CD8-positive, alpha-beta memory T cell (primary cell): ENCODE data around the gene SLC39A11. TPM values are rescaled to one million over a fixed set of nuclear protein-coding genes. Genes with fewer than 3 reads are reported as not detected.

Experiments used
- CTCF ChIA-PET: fragments of 350-600 bp; sonication (Branson Sonifier 250); formaldehyde crosslinking; loops from one replicate; lab custom pipeline; 2021; ENCODE audit warnings: antibody characterized with exemption; lab: Charles Lee
- POLR2A ChIA-PET: fragments of 350-600 bp; sonication (Branson Sonifier 250); formaldehyde crosslinking; loops from one replicate; lab custom pipeline; 2021; ENCODE audit warnings: antibody characterized with exemption; lab: Charles Lee
- DNase-seq, 5 donors: peaks; one replicate each; pipeline versions ENCODE4 v3.0.0 to v3.0.0-alpha.2; 2020 to 2022; ENCODE audit warnings: mixed read lengths in 1 of 5
- H3K27ac ChIP-seq: one replicate; pipeline ENCODE4 v1.7.0; 2013; ENCODE audit warnings: low read depth, mild to moderate bottlenecking, low read length, moderate library complexity
- H3K27me3 ChIP-seq: 2 replicates; pipeline ENCODE4 v1.7.0; 2013; ENCODE audit warnings: low read length, mild to moderate bottlenecking; ENCODE audit not compliant: insufficient read depth, poor library complexity, severe bottlenecking
- H3K36me3 ChIP-seq: 2 replicates; pipeline ENCODE4 v1.7.0; 2013; ENCODE audit warnings: mild to moderate bottlenecking, low read length, moderate library complexity; ENCODE audit not compliant: insufficient read depth
- H3K4me1 ChIP-seq: 2 replicates; pipeline ENCODE4 v1.7.0; 2013; ENCODE audit warnings: mild to moderate bottlenecking, low read length, moderate library complexity; ENCODE audit not compliant: insufficient read depth
- H3K4me3 ChIP-seq: 2 replicates; pipeline ENCODE4 v1.7.0; 2013; ENCODE audit warnings: mild to moderate bottlenecking, low read length
- H3K9me3 ChIP-seq: 2 replicates; pipeline ENCODE4 v1.7.0; 2013; ENCODE audit warnings: mild to moderate bottlenecking, low read length
- H3K27ac Mint-ChIP-seq, 8 donors: one replicate each; pipeline ENCODE4 v1.8.0; 2020 to 2021; ENCODE audit warnings: mixed read lengths in 8 of 8, mild to moderate bottlenecking in 6 of 8, inconsistent platforms in 3 of 8, moderate library complexity in 3 of 8
- H3K27me3 Mint-ChIP-seq, 2 donors: one replicate each; pipeline ENCODE4 v1.8.0; 2020 to 2021; ENCODE audit warnings: mixed read lengths in 2 of 2, mild to moderate bottlenecking in 1 of 2, moderate library complexity in 1 of 2
- H3K36me3 Mint-ChIP-seq, 3 donors: one replicate each; pipeline ENCODE4 v1.8.0; 2020 to 2021; ENCODE audit warnings: mixed read lengths in 3 of 3, inconsistent platforms in 1 of 3, mild to moderate bottlenecking in 1 of 3
- H3K4me1 Mint-ChIP-seq, 3 donors: one replicate each; pipeline ENCODE4 v1.8.0; 2020 to 2021; ENCODE audit warnings: mixed read lengths in 3 of 3, inconsistent platforms in 1 of 3, mild to moderate bottlenecking in 1 of 3
- H3K4me3 Mint-ChIP-seq, 7 donors: one replicate each; pipeline ENCODE4 v1.8.0; 2020 to 2021; ENCODE audit warnings: mixed read lengths in 7 of 7, mild to moderate bottlenecking in 6 of 7, moderate library complexity in 4 of 7, inconsistent platforms in 2 of 7
- H3K9me3 Mint-ChIP-seq, 5 donors: one replicate each; pipeline ENCODE4 v1.8.0; 2020 to 2022; ENCODE audit warnings: mixed read lengths in 5 of 5, mild to moderate bottlenecking in 3 of 5, moderate library complexity in 2 of 5, inconsistent platforms in 1 of 5
- polyA plus RNA-seq: library from polyadenylated mRNA; unstranded; fragments of 300-500 nt; fragmentation: Illumina TruSeq; gene quantifications from one replicate; pipeline ENCODE4 v1.2.3, GENCODE V29; 2021
- total RNA-seq, 2 experiments: library from RNA; stranded (reverse); gene quantifications; one replicate each; pipeline ENCODE4 v1.2.3, GENCODE V29; 2021

Gene SLC39A11
- total and polyA plus RNA-seq, 3 experiments from 2014 or later: 13.1 to 18.5 (median 17.2) TPM

- Histone ChIP-seq H3K9me3 (no peaks in the 10 kb centered on the region), H3K4me3 (no peak overlapping the region), H3K27ac (no peak overlapping the region), H3K27me3 (no peaks in the 10 kb centered on the region), H3K4me1 (no peaks in the 10 kb centered on the region), H3K36me3 (no peaks in the 10 kb centered on the region)
- ChIA-PET POLR2A (no interaction called here), CTCF (interaction anchor here (0.9 kb wide), 1 partner anchor 11 kb away, joined by 3 read pairs; no protein-coding TSS in a partner anchor)
- Mint-ChIP-seq H3K27me3 (no peaks in the 10 kb centered on the region), H3K36me3 (peaks cover 0 to 32% (median 4%) of the 10 kb centered on the region in 3 donors), H3K27ac (no peak overlapping the region), H3K4me3 (no peak overlapping the region), H3K4me1 (no peaks in the 10 kb centered on the region), H3K9me3 (peaks cover 0 to 3% (median 0%) of the 10 kb centered on the region in 5 donors)
- no peak for DNase-seq
Observed at GRCh38 chr17:72858826-72859495, 233.5 kb downstream of the SLC39A11 start.

- H3K27ac Mint-ChIP-seq: no peak overlapping the region
- H3K36me3 Mint-ChIP-seq: peaks cover 14 to 33% (median 14%) of the 10 kb centered on the region in 3 donors
- Histone ChIP-seq H3K4me1 (no peaks in the 10 kb centered on the region), H3K9me3 (no peaks in the 10 kb centered on the region), H3K27ac (no peak overlapping the region), H3K4me3 (no peak overlapping the region), H3K27me3 (no peaks in the 10 kb centered on the region), H3K36me3 (no peaks in the 10 kb centered on the region)
- no peak overlapping the region for H3K4me3 Mint-ChIP-seq
- ChIA-PET CTCF (no interaction called here), POLR2A (no interaction called here)
- no peaks in the 10 kb centered on the region for H3K27me3 Mint-ChIP-seq
- peaks cover 0 to 6% (median 3%) of the 10 kb centered on the region in 3 donors for H3K4me1 Mint-ChIP-seq
- DNase-seq: no peak
- H3K9me3 Mint-ChIP-seq: peaks cover 0 to 3% (median 0%) of the 10 kb centered on the region in 5 donors
Observed at GRCh38 chr17:72853440-72854415, 238.8 kb downstream of the SLC39A11 start.

GRCh38 chr17:72852277-72852938, 240.1 kb downstream of the SLC39A11 start:
- H3K9me3 Mint-ChIP-seq: no peaks in the 10 kb centered on the region
- no peaks in the 10 kb centered on the region for H3K36me3 ChIP-seq
- no peaks in the 10 kb centered on the region for H3K27me3 Mint-ChIP-seq
- no peak overlapping the region for H3K27ac Mint-ChIP-seq
- peaks cover 0 to 6% (median 3%) of the 10 kb centered on the region in 3 donors for H3K4me1 Mint-ChIP-seq
- POLR2A ChIA-PET: no interaction called here
- H3K4me1 ChIP-seq: no peaks in the 10 kb centered on the region
- H3K4me3 ChIP-seq: no peak overlapping the region
- H3K27me3 ChIP-seq: no peaks in the 10 kb centered on the region
- no peak for DNase-seq
- CTCF ChIA-PET: no interaction called here
- no peaks in the 10 kb centered on the region for H3K9me3 ChIP-seq
- H3K4me3 Mint-ChIP-seq: no peak overlapping the region
- no peak overlapping the region for H3K27ac ChIP-seq
- peaks cover 14 to 26% (median 18%) of the 10 kb centered on the region in 3 donors for H3K36me3 Mint-ChIP-seq

GRCh38 chr17:72850410-72851118, 241.9 kb downstream of the SLC39A11 start:
- Mint-ChIP-seq H3K36me3 (peaks cover 14 to 33% (median 22%) of the 10 kb centered on the region in 3 donors), H3K9me3 (no peaks in the 10 kb centered on the region), H3K4me1 (peaks cover 0 to 6% (median 3%) of the 10 kb centered on the region in 3 donors), H3K4me3 (no peak overlapping the region), H3K27ac (no peak overlapping the region), H3K27me3 (no peaks in the 10 kb centered on the region)
- CTCF ChIA-PET: no interaction called here
- Histone ChIP-seq H3K4me3 (no peak overlapping the region), H3K27ac (no peak overlapping the region), H3K4me1 (no peaks in the 10 kb centered on the region), H3K36me3 (no peaks in the 10 kb centered on the region), H3K9me3 (no peaks in the 10 kb centered on the region), H3K27me3 (no peaks in the 10 kb centered on the region)
- POLR2A ChIA-PET: no interaction called here
- DNase-seq: no peak

GRCh38 chr17:72846399-72846798, 246.1 kb downstream of the SLC39A11 start:
- Histone ChIP-seq H3K36me3 (no peaks in the 10 kb centered on the region), H3K27me3 (no peaks in the 10 kb centered on the region), H3K4me3 (no peak overlapping the region), H3K27ac (no peak overlapping the region), H3K9me3 (no peaks in the 10 kb centered on the region), H3K4me1 (no peaks in the 10 kb centered on the region)
- Mint-ChIP-seq H3K27ac (no peak overlapping the region), H3K4me1 (peaks cover 0 to 6% (median 0%) of the 10 kb centered on the region in 3 donors), H3K36me3 (peaks cover 22 to 63% (median 45%) of the 10 kb centered on the region in 3 donors), H3K9me3 (peaks cover 0 to 8% (median 0%) of the 10 kb centered on the region in 5 donors), H3K27me3 (no peaks in the 10 kb centered on the region), H3K4me3 (no peak overlapping the region)
- ChIA-PET POLR2A (no interaction called here), CTCF (no interaction called here)
- no peak for DNase-seq

- CTCF ChIA-PET: no interaction called here
- POLR2A ChIA-PET: no interaction called here
- Mint-ChIP-seq H3K27me3 (no peaks in the 10 kb centered on the region), H3K9me3 (peaks cover 2 to 18% (median 9%) of the 10 kb centered on the region in 5 donors), H3K4me3 (no peak overlapping the region), H3K27ac (no peak overlapping the region), H3K36me3 (peaks cover 28 to 70% (median 51%) of the 10 kb centered on the region in 3 donors), H3K4me1 (no peaks in the 10 kb centered on the region)
- H3K36me3 ChIP-seq: no peaks in the 10 kb centered on the region
- no peak overlapping the region for H3K4me3 ChIP-seq
- DNase-seq: no peak
- H3K27ac ChIP-seq: no peak overlapping the region
- H3K9me3 ChIP-seq: no peaks in the 10 kb centered on the region
- no peaks in the 10 kb centered on the region for H3K27me3 ChIP-seq
- no peaks in the 10 kb centered on the region for H3K4me1 ChIP-seq
Observed at GRCh38 chr17:72843591-72843990, 248.9 kb downstream of the SLC39A11 start.

GRCh38 chr17:72840019-72840418, 252.5 kb downstream of the SLC39A11 start:
- peaks cover 2 to 17% (median 9%) of the 10 kb centered on the region in 5 donors for H3K9me3 Mint-ChIP-seq
- DNase-seq: no peak
- H3K4me1 Mint-ChIP-seq: no peaks in the 10 kb centered on the region
- H3K27me3 Mint-ChIP-seq: no peaks in the 10 kb centered on the region
- Histone ChIP-seq H3K36me3 (no peaks in the 10 kb centered on the region), H3K4me3 (no peak overlapping the region), H3K27me3 (no peaks in the 10 kb centered on the region), H3K9me3 (no peaks in the 10 kb centered on the region), H3K27ac (no peak overlapping the region), H3K4me1 (no peaks in the 10 kb centered on the region)
- no peak overlapping the region for H3K4me3 Mint-ChIP-seq
- ChIA-PET POLR2A (no interaction called here), CTCF (no interaction called here)
- H3K27ac Mint-ChIP-seq: no peak overlapping the region
- H3K36me3 Mint-ChIP-seq: peaks cover 35 to 69% (median 57%) of the 10 kb centered on the region in 3 donors
